H1 (cell line): ENCODE measurements around the gene APBA2. TPM values are rescaled to one million over a fixed set of nuclear protein-coding genes. Genes with fewer than 3 reads are reported as not detected.

Experiments
- BRCA1 ChIP-seq: IDR thresholded peaks from 2 replicates; pipeline ENCODE4 v1.6.1; 2012; ENCODE audit warnings: low read depth, low read length, improper control_type of control experiment
- HDAC2 ChIP-seq, 2 experiments: fragments of 300-600 bp in 1 of 2; sonication (generic) in 1 of 2; IDR thresholded peaks; 2 replicates each; pipeline ENCODE4 v1.6.1; 2011 to 2012; ENCODE audit warnings: low read depth in 2 of 2, low read length in 2 of 2, mild to moderate bottlenecking in 2 of 2, moderate library complexity in 2 of 2, borderline replicate concordance in 1 of 2, inconsistent platforms in 1 of 2
- USF2 ChIP-seq: IDR thresholded peaks from 2 replicates; pipeline ENCODE4 v1.6.1; 2011; ENCODE audit warnings: low read length, improper control_type of control experiment
- polyA plus RNA-seq, 7 experiments: library from polyadenylated mRNA; depleted of rRNA in 3 of 7; stranded (reverse) in 5 of 7; unstranded in 2 of 7; fragments of >200 nt in 5 of 7; fragments of 200-250 nt in 2 of 7; gene quantifications; 1 replicate in 5 of 7; 2 replicates in 1 of 7; 4 replicates in 1 of 7; pipeline versions ENCODE4 v1.2.1 to v1.2.3, GENCODE V29; 2011 to 2013; ENCODE audit warnings: missing spikeins in 2 of 7, mixed read lengths in 2 of 7
- total RNA-seq: library from RNA; stranded (reverse); fragmentation: NEBNext Ultra II Directional; extraction: Animal tissue kit (Norgen Biotek cat#: 25700); gene quantifications from 2 replicates; pipeline ENCODE4 v1.2.1, GENCODE V29; 2021

APBA2 gene
- total and polyA plus RNA-seq, 2 of the 8 experiments (the other 6 are each of a cell fraction or from before 2014, with no cell fraction given) = 15.5 to 19.0 TPM

DNA sequence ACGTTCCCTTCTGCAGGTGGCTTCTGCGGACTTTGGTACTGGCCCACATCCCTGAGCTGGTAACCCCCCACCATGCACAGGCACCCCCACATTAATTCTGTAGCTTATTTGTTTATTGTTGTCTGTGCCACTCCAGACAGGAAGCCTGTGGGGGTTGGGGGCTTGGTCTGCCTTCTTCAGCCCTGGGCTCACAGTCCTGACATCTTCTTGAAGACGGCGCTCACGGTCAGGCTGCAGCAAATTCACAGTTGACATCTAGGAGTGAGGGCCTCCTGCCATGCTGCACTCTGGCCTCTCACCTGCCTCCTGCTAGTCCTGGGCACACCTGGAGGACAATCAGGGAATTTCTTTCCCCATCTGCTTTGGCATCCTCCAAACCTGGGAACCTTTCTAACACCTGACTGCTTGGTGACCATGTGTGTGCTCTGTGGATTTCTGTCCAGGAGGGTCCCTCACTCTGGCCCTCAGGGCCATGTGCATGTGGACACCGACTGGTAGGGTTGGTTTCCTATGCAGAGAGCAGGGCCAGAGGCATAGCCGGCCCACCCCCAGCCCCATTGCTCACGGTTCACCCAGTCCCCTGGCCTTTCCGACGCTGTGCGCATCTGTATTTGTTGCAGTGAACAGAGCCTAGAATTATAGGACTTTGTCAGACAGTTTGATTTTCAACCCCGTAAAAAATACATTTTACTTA, 68.8 kb downstream of the APBA2 start (continued):
- no peak for TF ChIP-seq USF2
- TF ChIP-seq HDAC2 (IDR thresholded peaks at IDR 0.05; ENCODE audit: borderline replicate concordance in 1 of 2, low read depth in 2 of 2, low read length in 2 of 2) = no peak
- TF ChIP-seq BRCA1 = no peak
